IMR-90 (cell line): ENCODE data around the gene ZNF277. TPM values are rescaled to one million over a fixed set of nuclear protein-coding genes. Genes with fewer than 3 reads are reported as not detected.

Experiments
- ATAC-seq: fragments of 200-7000 bp; cut with Tn5 transposase; 2 replicates; pipeline ENCODE4 v1.9.1; 2020; ENCODE audit warnings: low read depth, mild to moderate bottlenecking, moderate library complexity
- BruUV-seq: library from RNA; stranded (reverse); fragments of 400-500 nt; replicated peaks from 2 replicates; lab custom pipeline; 2021; lab: Mats Ljungman, UMichigan
- CTCF ChIA-PET: fragments of 300-600 bp; formaldehyde crosslinking; extraction: SDS; loops from one replicate; lab custom pipeline; 2021; ENCODE audit warnings: antibody characterized with exemption; lab: Yijun Ruan, JAX
- POLR2A ChIA-PET: fragments of 300-600 bp; sonication (Branson Sonifier 250); formaldehyde crosslinking; loops from one replicate; lab custom pipeline; 2022; ENCODE audit warnings: antibody characterized with exemption; ENCODE audit not compliant: unreplicated experiment; lab: Charles Lee
- DNase-seq: peaks from one replicate; pipeline ENCODE4 v3.0.0; 2013
- H2AFZ ChIP-seq: replicated peaks from 2 replicates; pipeline ENCODE3; 2013; ENCODE audit warnings: low read length, mild to moderate bottlenecking; ENCODE audit not compliant: poor library complexity
- H2AK5ac ChIP-seq: 2 replicates; pipeline ENCODE4 v1.6.1; 2013; ENCODE audit warnings: low read depth, low read length, inconsistent platforms
- H2AK9ac ChIP-seq: replicated peaks from 2 replicates; pipeline ENCODE3; 2013; ENCODE audit warnings: mild to moderate bottlenecking, low read depth, low read length, moderate library complexity; ENCODE audit not compliant: poor library complexity
- H2BK120ac ChIP-seq: 2 replicates; pipeline ENCODE4 v1.6.1; 2013; ENCODE audit warnings: low read depth, low read length, inconsistent platforms
- H2BK15ac ChIP-seq: 3 replicates; pipeline ENCODE4 v1.6.1; 2013; ENCODE audit warnings: low read depth, low read length, inconsistent platforms
- H2BK20ac ChIP-seq: 2 replicates; pipeline ENCODE4 v1.6.1; 2013; ENCODE audit warnings: low read depth, mild to moderate bottlenecking, inconsistent platforms, low read length, moderate library complexity
- H2BK5ac ChIP-seq: 2 replicates; pipeline ENCODE4 v1.6.1; 2013; ENCODE audit warnings: mild to moderate bottlenecking, low read depth, low read length, inconsistent platforms; ENCODE audit not compliant: poor library complexity, severe bottlenecking
- H3K14ac ChIP-seq: replicated peaks from 2 replicates; pipeline ENCODE4 v1.6.1; 2013; ENCODE audit warnings: low read depth, low read length, inconsistent platforms
- H3K18ac ChIP-seq: 2 replicates; pipeline ENCODE4 v1.6.1; 2013; ENCODE audit warnings: low read depth, low read length, control low read depth
- H3K23ac ChIP-seq: 2 replicates; pipeline ENCODE4 v1.6.1; 2013; ENCODE audit warnings: low read depth, low read length, inconsistent platforms
- H3K27ac ChIP-seq: 2 replicates; pipeline ENCODE4 v1.5.1; 2013; ENCODE audit warnings: mild to moderate bottlenecking, control low read depth, low read length; ENCODE audit not compliant: insufficient read depth
- H3K27me3 ChIP-seq: 2 replicates; pipeline ENCODE4 v1.6.1; 2013; ENCODE audit warnings: low read length; ENCODE audit not compliant: control insufficient read depth, insufficient read depth
- H3K36me3 ChIP-seq: 2 replicates; pipeline ENCODE4 v1.6.1; 2013; ENCODE audit warnings: low read length, mixed read lengths; ENCODE audit not compliant: control insufficient read depth, insufficient read depth
- H3K4ac ChIP-seq: 2 replicates; pipeline ENCODE4 v1.6.1; 2013; ENCODE audit warnings: low read depth, low read length, inconsistent platforms
- H3K4me1 ChIP-seq: 2 replicates; pipeline ENCODE4 v1.6.1; 2013; ENCODE audit warnings: low read length, mixed read lengths; ENCODE audit not compliant: control insufficient read depth, insufficient read depth
- H3K4me2 ChIP-seq: 2 replicates; pipeline ENCODE4 v1.6.1; 2013; ENCODE audit warnings: low read depth, mild to moderate bottlenecking, control low read depth, low read length, moderate library complexity
- H3K4me3 ChIP-seq: 2 replicates; pipeline ENCODE4 v1.5.1; 2013; ENCODE audit warnings: low read depth, mild to moderate bottlenecking, control low read depth, low read length, moderate library complexity; ENCODE audit not compliant: insufficient read depth
- H3K56ac ChIP-seq: 2 replicates; pipeline ENCODE4 v1.6.1; 2013; ENCODE audit warnings: low read length, inconsistent platforms; ENCODE audit not compliant: insufficient read depth; ENCODE audit errors: extremely low read depth
- H3K79me1 ChIP-seq, 2 experiments: 2 replicates each; pipeline ENCODE4 v1.6.1; 2013; ENCODE audit warnings: low read length in 2 of 2, inconsistent platforms in 1 of 2, low read depth in 1 of 2
- H3K9ac ChIP-seq: 2 replicates; pipeline ENCODE4 v1.6.1; 2013; ENCODE audit warnings: low read depth, low read length, control low read depth
- H3K9me1 ChIP-seq: 2 replicates; pipeline ENCODE4 v1.6.1; 2013; ENCODE audit warnings: low read length, inconsistent platforms; ENCODE audit not compliant: insufficient read depth
- H3K9me3 ChIP-seq: 2 replicates; pipeline ENCODE4 v1.6.1; 2013; ENCODE audit warnings: low read length; ENCODE audit not compliant: control insufficient read depth, insufficient read depth
- H4K20me1 ChIP-seq: 2 replicates; pipeline ENCODE4 v1.6.1; 2013; ENCODE audit warnings: low read length, inconsistent platforms; ENCODE audit not compliant: insufficient read depth
- H4K5ac ChIP-seq: 2 replicates; pipeline ENCODE4 v1.6.1; 2013; ENCODE audit warnings: mild to moderate bottlenecking, low read depth, low read length, control low read depth
- H4K8ac ChIP-seq, 2 experiments: 2 replicates each; pipeline ENCODE4 v1.6.1; 2013; ENCODE audit warnings: low read depth in 2 of 2, low read length in 2 of 2, control low read depth in 1 of 2, inconsistent platforms in 1 of 2
- H4K91ac ChIP-seq: 2 replicates; pipeline ENCODE4 v1.6.1; 2013; ENCODE audit warnings: low read depth, low read length, inconsistent platforms; ENCODE audit not compliant: insufficient read depth
- BHLHE40 ChIP-seq: fragments of 150-350 bp; IDR thresholded peaks from 2 replicates; pipeline ENCODE4 v1.6.1; 2016; ENCODE audit warnings: mild to moderate bottlenecking, low read depth, low read length
- CEBPB ChIP-seq: IDR thresholded peaks from 2 replicates; pipeline ENCODE4 v1.6.1; 2012; ENCODE audit warnings: low read depth, low read length, improper control_type of control experiment
- CHD1 ChIP-seq: IDR thresholded peaks from 2 replicates; pipeline ENCODE4 v1.6.1; 2012; ENCODE audit warnings: low read depth, low read length, improper control_type of control experiment
- FOS ChIP-seq: fragments of 150-350 bp; IDR thresholded peaks from 2 replicates; pipeline ENCODE4 v1.6.1; 2016; ENCODE audit warnings: low read depth, low read length
- MAFK ChIP-seq: IDR thresholded peaks from 2 replicates; pipeline ENCODE4 v1.6.1; 2012; ENCODE audit warnings: low read depth, low read length, improper control_type of control experiment
- NFE2L2 ChIP-seq: fragments of 150-350 bp; IDR thresholded peaks from 2 replicates; pipeline ENCODE4 v1.6.1; 2016; ENCODE audit warnings: low read depth, mild to moderate bottlenecking, low read length
- RAD21 ChIP-seq: IDR thresholded peaks from 2 replicates; pipeline ENCODE4 v1.6.1; 2012; ENCODE audit warnings: low read length, improper control_type of control experiment
- RCOR1 ChIP-seq: IDR thresholded peaks from 2 replicates; pipeline ENCODE4 v1.6.1; 2012; ENCODE audit warnings: mild to moderate bottlenecking, low read length, improper control_type of control experiment; ENCODE audit not compliant: insufficient replicate concordance
- RFX5 ChIP-seq: IDR thresholded peaks from 2 replicates; pipeline ENCODE4 v1.8.0; 2012; ENCODE audit warnings: low read depth, mild to moderate bottlenecking, low read length, moderate library complexity
- SMC3 ChIP-seq: fragments of 150-350 bp; IDR thresholded peaks from 2 replicates; pipeline ENCODE4 v1.6.1; 2016; ENCODE audit warnings: low read depth, mild to moderate bottlenecking, antibody characterized with exemption, low read length, moderate library complexity
- WGBS, 2 experiments: methylation state at CpG; one replicate each; pipeline versions ENCODE4 v1.1.5 to v1.1.7; 2013; ENCODE audit warnings: missing lambda C conversion rate in 2 of 2; ENCODE audit not compliant: insufficient read length in 1 of 2; ENCODE audit errors: extremely low coverage in 2 of 2; 5-methylcytosine and 5-hydroxymethylcytosine counted together
- dilution Hi-C: fragments of 300-500 bp; cut with HindIII; formaldehyde crosslinking; loops from one replicate; pipeline ENCODE4 v1.14.3; 2018; ENCODE audit warnings: low sequenced_read_pairs; ENCODE audit not compliant: unreplicated experiment
- in situ Hi-C: fragments of 300-500 bp; cut with MboI; formaldehyde crosslinking; loops from 3 replicates; pipeline ENCODE4 v1.14.3; 2019; ENCODE audit warnings: low sequenced_read_pairs, inconsistent platforms, mixed read lengths
- intact Hi-C: fragments of 100-400 bp; cut with micrococcal nuclease; formaldehyde crosslinking; loops from 2 replicates; pipeline ENCODE4 v1.10.0; 2022
- polyA plus RNA-seq, 3 experiments: library from polyadenylated mRNA; depleted of rRNA; stranded (reverse); fragments of >200 nt; gene quantifications; 2 replicates each; pipeline ENCODE4 v1.2.3, GENCODE V29; 2012; ENCODE audit warnings: low replicate concordance in 1 of 3
- total RNA-seq: library from RNA; depleted of rRNA; stranded (reverse); fragments of >200 nt; gene quantifications from 2 replicates; pipeline ENCODE4 v1.2.3, GENCODE V29; 2012
- TF ChIP-seq, protein P1 (sequence below): fragments of 150-350 bp; IDR thresholded peaks from 2 replicates; pipeline ENCODE4 v1.6.1; 2016; ENCODE audit warnings: low read depth, mild to moderate bottlenecking, low read length, moderate library complexity, borderline replicate concordance

The ZNF277 gene
- total and polyA plus RNA-seq, 2 of the 4 experiments (the other 2 are of a cell fraction) = 7.3 to 21.3 TPM

DNA sequence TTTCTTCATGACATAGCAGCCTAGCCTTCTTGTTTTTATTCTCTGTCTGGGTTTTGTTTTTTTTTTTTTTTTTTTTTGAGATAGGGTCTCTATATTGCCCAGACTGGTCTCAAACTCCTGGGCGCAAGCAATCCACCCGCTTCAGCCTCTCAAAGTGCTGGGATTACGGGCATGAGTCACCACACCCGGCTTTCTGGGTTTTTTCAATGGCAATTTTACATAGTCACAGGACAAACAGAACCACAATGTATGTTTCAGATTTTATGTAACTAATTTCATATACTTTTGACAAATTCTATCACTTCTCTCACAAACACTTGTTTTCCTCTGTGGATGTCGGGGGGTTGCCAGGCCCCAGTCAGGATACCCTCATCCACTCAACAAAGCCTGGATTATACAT lies 16.8 kb upstream of the ZNF277 start:
- Histone ChIP-seq H3K4me1 (peaks cover 2% of the 10 kb centered on the region; the same call in 1 of the 2 replicates), H3K56ac (no peak overlapping the region), H3K79me1 (peaks cover 21 to 26% of the 10 kb centered on the region in 2 experiments), H2BK120ac (no peak overlapping the region), H2BK15ac (no peak overlapping the region), H2AFZ (no peak overlapping the region), H3K36me3 (no peaks in the 10 kb centered on the region), H3K4me2 (no peak overlapping the region), H3K18ac (no peak overlapping the region), H3K14ac (no peak overlapping the region), H2BK20ac (no peak overlapping the region), H2AK5ac (no peak overlapping the region), H3K4me3 (no peak overlapping the region), H3K9me3 (0 out of 2 replicates have a peak, but pooled peaks cover 2% of the 10 kb centered on the region), H4K5ac (no peak overlapping the region), H3K27ac (no peak overlapping the region), H4K91ac (no peak overlapping the region), H3K9me1 (peaks cover 9% of the 10 kb centered on the region), H4K20me1 (no peaks in the 10 kb centered on the region), H3K9ac (no peak overlapping the region), H2BK5ac (no peak overlapping the region), H3K27me3 (no peaks in the 10 kb centered on the region), H4K8ac (no peak overlapping the region), H3K23ac (no peak overlapping the region), H3K4ac (no peak overlapping the region), H2AK9ac (no peak overlapping the region)
- dilution Hi-C loops (no loop called here), intact Hi-C loops (no loop called here), in situ Hi-C loops (no loop called here)
- no TSS peak for BruUV-seq
- CTCF ChIA-PET = interaction anchor here (0.6 kb wide), 1 partner anchor 1835 kb away, joined by 3 read pairs; no protein-coding TSS in a partner anchor
- WGBS, 2 experiments = no CpG with 5 or more reads among the region's 5 CpGs
- no peak for DNase-seq
- POLR2A ChIA-PET = no interaction called here
- no peak for ATAC-seq
- TF ChIP-seq RFX5 (no peak), MAFK (no peak), SMC3 (no peak), RAD21 (no peak), CHD1 (no peak), CEBPB (no peak), RCOR1 (no peak), NFE2L2 (no peak), BHLHE40 (no peak), FOS (no peak)
- TF ChIP-seq, protein P1, sequence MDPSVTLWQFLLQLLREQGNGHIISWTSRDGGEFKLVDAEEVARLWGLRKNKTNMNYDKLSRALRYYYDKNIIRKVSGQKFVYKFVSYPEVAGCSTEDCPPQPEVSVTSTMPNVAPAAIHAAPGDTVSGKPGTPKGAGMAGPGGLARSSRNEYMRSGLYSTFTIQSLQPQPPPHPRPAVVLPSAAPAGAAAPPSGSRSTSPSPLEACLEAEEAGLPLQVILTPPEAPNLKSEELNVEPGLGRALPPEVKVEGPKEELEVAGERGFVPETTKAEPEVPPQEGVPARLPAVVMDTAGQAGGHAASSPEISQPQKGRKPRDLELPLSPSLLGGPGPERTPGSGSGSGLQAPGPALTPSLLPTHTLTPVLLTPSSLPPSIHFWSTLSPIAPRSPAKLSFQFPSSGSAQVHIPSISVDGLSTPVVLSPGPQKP = no peak
